HG03378 (cell line): Measurements from ENCODE around the gene ZBTB46.

ENCODE experiments used
- ATAC-seq: cut with Tn5 transposase; IDR thresholded peaks from one replicate; pipeline ENCODE4 v1.9.1; 2021; ENCODE audit warnings: mild to moderate bottlenecking, moderate library complexity; ENCODE audit not compliant: unreplicated experiment

Gene ZBTB46

GRCh38 chr20:63697357-63697867 lies 133.7 kb downstream of the ZBTB46 start:
- no peak for ATAC-seq

DNA sequence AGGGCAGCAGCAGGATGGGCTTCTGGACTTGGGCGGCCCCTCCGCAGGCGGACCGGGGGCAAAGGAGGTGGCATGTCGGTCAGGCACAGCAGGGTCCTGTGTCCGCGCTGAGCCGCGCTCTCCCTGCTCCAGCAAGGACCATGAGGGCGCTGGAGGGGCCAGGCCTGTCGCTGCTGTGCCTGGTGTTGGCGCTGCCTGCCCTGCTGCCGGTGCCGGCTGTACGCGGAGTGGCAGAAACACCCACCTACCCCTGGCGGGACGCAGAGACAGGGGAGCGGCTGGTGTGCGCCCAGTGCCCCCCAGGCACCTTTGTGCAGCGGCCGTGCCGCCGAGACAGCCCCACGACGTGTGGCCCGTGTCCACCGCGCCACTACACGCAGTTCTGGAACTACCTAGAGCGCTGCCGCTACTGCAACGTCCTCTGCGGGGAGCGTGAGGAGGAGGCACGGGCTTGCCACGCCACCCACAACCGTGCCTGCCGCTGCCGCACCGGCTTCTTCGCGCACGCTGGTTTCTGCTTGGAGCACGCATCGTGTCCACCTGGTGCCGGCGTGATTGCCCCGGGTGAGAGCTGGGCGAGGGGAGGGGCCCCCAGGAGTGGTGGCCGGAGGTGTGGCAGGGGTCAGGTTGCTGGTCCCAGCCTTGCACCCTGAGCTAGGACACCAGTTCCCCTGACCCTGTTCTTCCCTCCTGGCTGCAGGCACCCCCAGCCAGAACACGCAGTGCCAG lies 134.3 kb downstream of the ZBTB46 start, which contains the start of gene TNFRSF6B:
Gene TNFRSF6B (plus strand): TSS at position 25 of the 729 bp plus-strand sequence. CDS start 116 bp downstream, at position 141.
- ATAC-seq: no peak

GRCh38 chr20:63696306-63696627 lies 134.8 kb downstream of the ZBTB46 start:
- no peak for ATAC-seq

- no peak for ATAC-seq
These were observed 135.4 kb downstream of the ZBTB46 start for GRCh38 chr20:63695424-63696305.

GRCh38 chr20:63694584-63695423 lies 136.3 kb downstream of the ZBTB46 start:
- ATAC-seq: no peak

DNA sequence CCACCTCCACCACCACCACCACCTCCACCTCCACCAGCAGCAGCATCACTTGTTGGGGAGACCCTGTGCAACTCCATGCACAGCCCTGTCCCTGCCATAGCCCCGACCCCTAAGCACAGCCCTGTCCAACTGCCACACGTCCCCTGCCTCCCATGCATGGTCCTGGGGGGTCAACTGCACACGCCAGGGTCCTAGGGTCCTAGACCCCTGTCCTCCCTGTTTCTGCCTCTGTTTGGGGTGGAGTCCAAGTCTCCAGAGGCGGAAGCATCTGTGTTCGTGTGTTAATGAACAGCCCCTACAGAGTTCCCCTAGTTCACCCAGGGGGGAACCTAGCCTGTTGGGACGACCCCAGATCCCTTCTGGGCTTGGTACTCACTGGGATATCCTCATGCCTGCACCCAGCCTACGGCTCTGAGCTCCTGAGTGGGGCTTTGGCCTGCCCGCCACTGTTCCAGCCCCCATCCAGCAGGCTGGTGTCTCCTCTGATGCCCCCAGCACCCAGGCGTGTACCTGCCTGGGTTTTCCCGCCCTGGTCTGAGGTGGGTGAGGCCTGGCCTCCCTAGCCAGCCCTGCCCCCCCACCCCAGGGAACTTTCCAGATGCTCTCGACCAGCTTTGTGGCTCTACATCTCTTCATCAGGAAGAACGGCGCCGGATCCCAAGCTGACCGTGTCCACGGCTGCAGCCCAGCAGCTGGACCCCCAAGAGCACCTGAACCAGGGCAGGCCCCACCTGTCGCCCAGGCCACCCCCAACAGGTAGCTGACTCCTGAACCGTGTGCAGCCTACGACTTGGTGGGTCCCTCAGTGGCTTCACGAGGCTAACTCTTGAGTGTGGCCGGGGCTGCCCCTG lies 137.1 kb downstream of the ZBTB46 start:
- no peak for ATAC-seq
